PC-3 (cell line): ENCODE data around the gene WDFY4. TPM values are rescaled to one million over a fixed set of nuclear protein-coding genes. Genes with fewer than 3 reads are reported as not detected.

Experiments used
- ATAC-seq: fragments of 200-7000 bp; cut with Tn5 transposase; 2 replicates; pipeline ENCODE4 v1.9.1; 2020; ENCODE audit warnings: mild to moderate bottlenecking, moderate library complexity
- BruUV-seq: library from RNA; stranded (reverse); fragments of 400-500 nt; replicated peaks from 2 replicates; lab custom pipeline; 2021; lab: Mats Ljungman, UMichigan
- CTCF ChIA-PET: fragments of 300-600 bp; sonication (Branson Sonifier 250); formaldehyde crosslinking; loops from one replicate; lab custom pipeline; 2022; ENCODE audit warnings: antibody characterized with exemption; lab: Charles Lee
- POLR2A ChIA-PET: fragments of 300-600 bp; sonication (Branson Sonifier 250); formaldehyde crosslinking; loops from one replicate; lab custom pipeline; 2022; ENCODE audit warnings: antibody characterized with exemption; ENCODE audit not compliant: unreplicated experiment; lab: Charles Lee
- DNase-seq: peaks from one replicate; pipeline ENCODE4 v3.0.0-alpha.2; 2015
- H2AFZ ChIP-seq: fragments of 300-600 bp; sonication (generic); 2 replicates; pipeline ENCODE4 v1.6.0; 2016; ENCODE audit warnings: antibody characterized with exemption, low read length
- H3F3A ChIP-seq: fragments of 300-600 bp; sonication (generic); one replicate; pipeline ENCODE4 v1.6.0; 2017; ENCODE audit warnings: antibody characterized with exemption, low read length, control low read depth, mild to moderate bottlenecking; ENCODE audit not compliant: unreplicated experiment
- H3K27ac ChIP-seq: fragments of 300-600 bp; sonication (generic); 2 replicates; pipeline ENCODE4 v1.5.1; 2016; ENCODE audit warnings: mild to moderate bottlenecking, low read length
- H3K27me3 ChIP-seq: fragments of 300-600 bp; sonication (generic); 2 replicates; pipeline ENCODE4 v1.6.1; 2016; ENCODE audit warnings: low read length, mixed read lengths
- H3K36me3 ChIP-seq: fragments of 300-600 bp; sonication (generic); 2 replicates; pipeline ENCODE4 v1.6.1; 2016; ENCODE audit warnings: low read depth, mixed run types, low read length, mixed read lengths
- H3K4me1 ChIP-seq: fragments of 300-600 bp; sonication (generic); 2 replicates; pipeline ENCODE4 v1.5.1; 2016; ENCODE audit warnings: low read length; ENCODE audit not compliant: insufficient read depth
- H3K4me2 ChIP-seq: fragments of 300-600 bp; sonication (generic); 2 replicates; pipeline ENCODE4 v1.6.0; 2016; ENCODE audit warnings: low read length
- H3K4me3 ChIP-seq: fragments of 300-600 bp; sonication (generic); 2 replicates; pipeline ENCODE4 v1.5.1; 2016; ENCODE audit warnings: mild to moderate bottlenecking, low read length, mixed read lengths
- H3K79me2 ChIP-seq: fragments of 300-600 bp; sonication (generic); 2 replicates; pipeline ENCODE4 v1.6.1; 2017; ENCODE audit warnings: low read length, mixed read lengths
- H3K9ac ChIP-seq: fragments of 300-600 bp; sonication (generic); 2 replicates; pipeline ENCODE4 v1.6.0; 2016; ENCODE audit warnings: mild to moderate bottlenecking, low read length
- H3K9me2 ChIP-seq: fragments of 300-600 bp; sonication (generic); replicated peaks from 2 replicates; pipeline ENCODE4 v1.6.1; 2016; ENCODE audit warnings: mixed run types, low read length, mixed read lengths
- H3K9me3 ChIP-seq: fragments of 300-600 bp; sonication (generic); 2 replicates; pipeline ENCODE4 v1.6.1; 2016; ENCODE audit warnings: low read length, mixed read lengths
- H4K20me1 ChIP-seq: fragments of 300-600 bp; sonication (generic); 2 replicates; pipeline ENCODE4 v1.6.1; 2016; ENCODE audit warnings: low read length, mixed read lengths
- CTCF ChIP-seq: fragments of 300-600 bp; sonication (generic); conservative IDR thresholded peaks from 2 replicates; pipeline ENCODE4 v1.5.1; 2017; ENCODE audit warnings: antibody characterized with exemption, low read depth, mild to moderate bottlenecking, low read length
- EZH2 ChIP-seq: fragments of 300-600 bp; sonication (generic); IDR thresholded peaks from one replicate; pipeline ENCODE4 v1.6.1; 2017; ENCODE audit warnings: antibody characterized with exemption, mild to moderate bottlenecking, low read length; ENCODE audit not compliant: unreplicated experiment
- EZH2phosphoT487 ChIP-seq: fragments of 300-600 bp; sonication (generic); IDR thresholded peaks from 2 replicates; pipeline ENCODE4 v1.6.1; 2018; ENCODE audit warnings: mild to moderate bottlenecking, antibody characterized with exemption, low read length, borderline replicate concordance
- intact Hi-C: fragments of 100-400 bp; cut with micrococcal nuclease; formaldehyde crosslinking; loops from 2 replicates; pipeline ENCODE4 v1.9.0; 2023
- total RNA-seq: library from RNA; depleted of rRNA; stranded (reverse); fragments of >200 nt; gene quantifications from 2 replicates; pipeline ENCODE4 v1.2.3, GENCODE V29; 2014

WDFY4 gene
- total RNA-seq, 1 experiment from 2014 or later, result not detected

DNA sequence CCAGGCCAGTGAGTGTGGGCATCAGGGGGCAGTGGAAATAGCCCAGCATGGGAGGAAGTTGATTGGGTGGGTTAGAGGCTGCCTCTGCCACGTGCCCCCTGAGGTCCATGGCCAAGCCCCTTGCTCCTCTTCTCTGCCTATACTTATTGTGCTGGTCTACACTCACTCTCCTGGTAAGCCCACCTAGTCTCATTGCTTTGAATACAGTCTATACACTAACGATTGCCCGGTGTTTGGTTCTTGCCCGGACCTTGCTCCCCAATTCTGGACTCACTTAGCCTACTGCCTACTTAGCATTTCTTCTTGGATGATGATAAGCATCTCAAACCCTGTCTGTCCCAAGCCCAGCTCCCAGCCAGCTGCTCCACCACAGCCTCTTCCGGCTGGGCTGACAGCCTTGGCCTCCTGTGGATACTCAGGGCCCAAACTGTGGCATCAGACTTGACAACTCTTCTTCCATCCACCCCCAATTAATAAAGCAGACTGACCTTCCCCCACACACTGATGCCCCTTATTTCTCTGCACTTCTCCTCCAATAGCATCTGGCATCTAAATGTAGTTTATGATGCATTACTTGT, 244.8 kb downstream of the WDFY4 start:
- DNase-seq, result no peak
- no peaks in the 10 kb centered on the region for H3F3A ChIP-seq
- H3K36me3 ChIP-seq, result no peaks in the 10 kb centered on the region
- no peaks in the 10 kb centered on the region for H3K9me3 ChIP-seq
- H4K20me1 ChIP-seq, result no peaks in the 10 kb centered on the region
- H2AFZ ChIP-seq, result no peak overlapping the region
- no peaks in the 10 kb centered on the region for H3K9me2 ChIP-seq
- no peak overlapping the region for H3K4me3 ChIP-seq
- TF ChIP-seq CTCF, result no peak
- no peak for TF ChIP-seq EZH2
- no peak for TF ChIP-seq EZH2phosphoT487
- ATAC-seq, result no peak
- no peak overlapping the region for H3K4me2 ChIP-seq
- BruUV-seq, result no TSS peak
- H3K4me1 ChIP-seq, result no peaks in the 10 kb centered on the region
- ChIA-PET POLR2A (no interaction called here), CTCF (no interaction called here)
- H3K27me3 ChIP-seq, result peaks cover 95% of the 10 kb centered on the region
- H3K79me2 ChIP-seq, result no peaks in the 10 kb centered on the region
- H3K9ac ChIP-seq, result no peak overlapping the region
- intact Hi-C loops, result no loop called here
- H3K27ac ChIP-seq, result no peak overlapping the region

- Histone ChIP-seq H3K27ac (no peak overlapping the region), H3K9me3 (no peaks in the 10 kb centered on the region), H3K36me3 (no peaks in the 10 kb centered on the region), H2AFZ (no peak overlapping the region), H3K9ac (no peak overlapping the region), H3F3A (no peaks in the 10 kb centered on the region), H4K20me1 (no peaks in the 10 kb centered on the region), H3K4me3 (no peak overlapping the region), H3K79me2 (no peaks in the 10 kb centered on the region), H3K4me2 (no peak overlapping the region), H3K27me3 (peaks cover 93% of the 10 kb centered on the region), H3K4me1 (no peaks in the 10 kb centered on the region), H3K9me2 (no peaks in the 10 kb centered on the region)
- intact Hi-C loops, result no loop called here
- no peak for ATAC-seq
- no TSS peak for BruUV-seq
- TF ChIP-seq EZH2phosphoT487 (no peak), CTCF (no peak)
- DNase-seq, result no peak
- ChIA-PET CTCF (no interaction called here), POLR2A (no interaction called here)
These were observed 246.5 kb downstream of the WDFY4 start for GRCh38 chr10:48931188-48931587.

DNA sequence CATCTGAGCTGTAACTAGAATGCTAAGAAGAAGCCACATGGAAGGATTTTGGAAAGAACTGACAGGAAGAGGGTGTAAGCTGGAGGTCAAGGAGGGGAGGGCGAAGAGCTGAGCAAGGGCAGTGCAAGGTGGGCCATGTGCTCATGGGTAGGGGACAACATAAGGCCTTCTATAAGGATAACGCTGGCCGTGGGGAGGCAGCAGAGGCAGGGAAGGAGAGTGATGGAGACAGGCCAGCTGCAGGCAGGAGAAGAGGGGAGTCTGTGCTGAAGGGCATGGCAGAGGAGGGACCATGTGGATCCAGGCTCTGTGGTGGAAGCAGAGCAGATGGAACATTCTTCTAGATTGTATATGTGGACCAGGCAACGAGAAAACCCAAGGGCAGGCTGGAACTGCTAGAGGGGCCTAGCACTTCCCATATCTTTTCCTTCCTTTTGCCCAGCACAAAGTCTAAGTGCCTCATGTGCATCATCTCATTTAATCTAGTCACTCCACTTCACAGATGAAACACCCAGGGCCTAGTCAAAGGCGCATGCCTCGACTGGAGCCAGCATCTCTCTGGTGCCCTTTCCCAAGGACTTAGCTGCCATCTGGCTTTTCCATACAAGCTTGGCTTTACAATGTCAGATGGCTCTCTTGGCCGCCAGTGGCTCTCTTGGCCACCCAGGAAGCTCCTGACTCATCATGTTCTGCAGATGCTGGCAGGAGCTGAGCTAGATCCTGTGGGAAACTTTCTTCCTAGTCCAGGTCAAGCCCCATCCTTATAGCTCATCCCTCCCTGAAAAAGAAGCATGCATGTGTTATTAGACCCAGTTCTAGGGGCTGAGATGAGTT, 248.4 kb downstream of the WDFY4 start:
- no peak overlapping the region for H3K4me3 ChIP-seq
- no peaks in the 10 kb centered on the region for H4K20me1 ChIP-seq
- no peaks in the 10 kb centered on the region for H3K79me2 ChIP-seq
- H3F3A ChIP-seq, result no peaks in the 10 kb centered on the region
- CTCF ChIA-PET, result no interaction called here
- H3K4me1 ChIP-seq, result no peaks in the 10 kb centered on the region
- no TSS peak for BruUV-seq
- TF ChIP-seq EZH2, result no peak
- no peak for TF ChIP-seq EZH2phosphoT487
- no peak for TF ChIP-seq CTCF
- H3K27me3 ChIP-seq, result peaks cover 89% of the 10 kb centered on the region
- H2AFZ ChIP-seq, result no peak overlapping the region
- no peak overlapping the region for H3K4me2 ChIP-seq
- POLR2A ChIA-PET, result no interaction called here
- H3K27ac ChIP-seq, result no peak overlapping the region
- H3K9ac ChIP-seq, result no peak overlapping the region
- ATAC-seq, result no peak
- intact Hi-C loops, result no loop called here
- H3K9me3 ChIP-seq, result no peaks in the 10 kb centered on the region
- no peaks in the 10 kb centered on the region for H3K9me2 ChIP-seq
- no peak for DNase-seq
- no peaks in the 10 kb centered on the region for H3K36me3 ChIP-seq
